Measurements from ENCODE around the gene HOXA4.

DNA sequence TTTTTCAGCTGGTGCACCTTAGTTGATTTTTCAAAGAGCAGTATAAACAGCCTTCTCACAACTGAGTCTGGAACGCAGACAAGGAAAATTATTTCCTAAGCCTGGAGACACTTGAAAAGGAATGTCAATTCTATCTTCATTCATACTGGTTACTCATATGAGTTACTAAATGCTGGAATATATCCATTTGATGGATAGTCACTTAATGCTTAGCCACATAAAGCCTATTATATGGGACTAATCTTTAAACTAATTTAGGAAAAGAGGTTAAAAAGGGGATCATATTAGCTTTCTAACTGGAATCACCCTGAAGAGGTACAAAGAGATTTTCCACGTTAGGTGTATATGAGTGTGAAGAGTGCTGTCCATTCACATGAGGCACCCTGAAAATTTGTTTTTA is 1.7 kb upstream of the HOXA4 start:
- TF ChIP-seq, protein P1, sequence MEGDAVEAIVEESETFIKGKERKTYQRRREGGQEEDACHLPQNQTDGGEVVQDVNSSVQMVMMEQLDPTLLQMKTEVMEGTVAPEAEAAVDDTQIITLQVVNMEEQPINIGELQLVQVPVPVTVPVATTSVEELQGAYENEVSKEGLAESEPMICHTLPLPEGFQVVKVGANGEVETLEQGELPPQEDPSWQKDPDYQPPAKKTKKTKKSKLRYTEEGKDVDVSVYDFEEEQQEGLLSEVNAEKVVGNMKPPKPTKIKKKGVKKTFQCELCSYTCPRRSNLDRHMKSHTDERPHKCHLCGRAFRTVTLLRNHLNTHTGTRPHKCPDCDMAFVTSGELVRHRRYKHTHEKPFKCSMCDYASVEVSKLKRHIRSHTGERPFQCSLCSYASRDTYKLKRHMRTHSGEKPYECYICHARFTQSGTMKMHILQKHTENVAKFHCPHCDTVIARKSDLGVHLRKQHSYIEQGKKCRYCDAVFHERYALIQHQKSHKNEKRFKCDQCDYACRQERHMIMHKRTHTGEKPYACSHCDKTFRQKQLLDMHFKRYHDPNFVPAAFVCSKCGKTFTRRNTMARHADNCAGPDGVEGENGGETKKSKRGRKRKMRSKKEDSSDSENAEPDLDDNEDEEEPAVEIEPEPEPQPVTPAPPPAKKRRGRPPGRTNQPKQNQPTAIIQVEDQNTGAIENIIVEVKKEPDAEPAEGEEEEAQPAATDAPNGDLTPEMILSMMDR (conservative IDR thresholded peaks at IDR 0.05; ENCODE audit: low read length) = no peak
- no peak for TF ChIP-seq EZH2phosphoT487 (IDR thresholded peaks at IDR 0.05; ENCODE audit: borderline replicate concordance)

All from Loucy (cell line).